Ishikawa (cell line): ENCODE data around the gene ATP1A4.

Source experiments
- CREB1 ChIP-seq: IDR thresholded peaks from 2 replicates; pipeline ENCODE4 v1.6.1; 2012; ENCODE audit warnings: low read depth
- EP300 ChIP-seq: IDR thresholded peaks from 2 replicates; pipeline ENCODE4 v1.6.1; 2012; ENCODE audit warnings: borderline replicate concordance
- MAX ChIP-seq: IDR thresholded peaks from 2 replicates; pipeline ENCODE4 v1.6.1; 2012
- RAD21 ChIP-seq: IDR thresholded peaks from 2 replicates; pipeline ENCODE4 v1.6.1; 2012; ENCODE audit warnings: low read depth
- REST ChIP-seq: IDR thresholded peaks from 2 replicates; pipeline ENCODE4 v1.6.1; 2012; ENCODE audit warnings: low read depth, mild to moderate bottlenecking
- TAF1 ChIP-seq: IDR thresholded peaks from 2 replicates; pipeline ENCODE4 v1.6.1; 2012; ENCODE audit warnings: low read depth, mild to moderate bottlenecking

GRCh38 chr1:160156361-160156760, 5.0 kb downstream of the ATP1A4 start:
- TF ChIP-seq RAD21 = no peak
- TF ChIP-seq TAF1 = no peak
- TF ChIP-seq EP300 = no peak
- TF ChIP-seq CREB1 = no peak
- no peak for TF ChIP-seq MAX
- TF ChIP-seq REST = no peak
